Endodermal cell (in vitro differentiated cells): Measurements from ENCODE around the gene S100PBP. TPM values are rescaled to one million over a fixed set of nuclear protein-coding genes. Genes with fewer than 3 reads are reported as not detected.

Source experiments
- DNase-seq: peaks from one replicate; pipeline ENCODE4 v3.0.0-alpha.2; 2017
- H3K27ac ChIP-seq: 2 replicates; pipeline ENCODE4 v1.5.1; 2013; ENCODE audit warnings: mild to moderate bottlenecking, low read depth, low read length, moderate library complexity
- H3K27me3 ChIP-seq: 2 replicates; pipeline ENCODE4 v1.6.1; 2013; ENCODE audit warnings: mild to moderate bottlenecking, low read length, moderate library complexity; ENCODE audit not compliant: insufficient read depth, control insufficient read depth, poor library complexity, severe bottlenecking
- H3K36me3 ChIP-seq: 2 replicates; pipeline ENCODE4 v1.7.0; 2013; ENCODE audit warnings: mild to moderate bottlenecking, low read length, moderate library complexity; ENCODE audit not compliant: control insufficient read depth, insufficient read depth
- H3K4me1 ChIP-seq: one replicate; pipeline ENCODE4 v1.7.0; 2013; ENCODE audit warnings: low read length; ENCODE audit not compliant: control insufficient read depth, insufficient read depth
- H3K4me3 ChIP-seq: 2 replicates; pipeline ENCODE4 v1.5.1; 2013; ENCODE audit warnings: mild to moderate bottlenecking, low read length, moderate library complexity
- H3K9ac ChIP-seq: 2 replicates; pipeline ENCODE4 v1.6.1; 2013; ENCODE audit warnings: mild to moderate bottlenecking, low read length, moderate library complexity; ENCODE audit not compliant: poor library complexity, severe bottlenecking; ENCODE audit errors: extremely low read depth
- H3K9me3 ChIP-seq: 2 replicates; pipeline ENCODE4 v1.6.1; 2013; ENCODE audit warnings: mild to moderate bottlenecking, low read length, moderate library complexity; ENCODE audit not compliant: control insufficient read depth
- H3K27ac Mint-ChIP-seq: 2 replicates; pipeline ENCODE4 v1.8.0; 2020; ENCODE audit warnings: mixed read lengths
- H3K27me3 Mint-ChIP-seq: 2 replicates; pipeline ENCODE4 v1.8.0; 2021; ENCODE audit warnings: mild to moderate bottlenecking, mixed read lengths; ENCODE audit not compliant: insufficient read depth
- H3K36me3 Mint-ChIP-seq: 2 replicates; pipeline ENCODE4 v1.8.0; 2020; ENCODE audit warnings: low read depth, mixed read lengths
- H3K4me1 Mint-ChIP-seq: 2 replicates; pipeline ENCODE4 v1.8.0; 2020; ENCODE audit warnings: mixed read lengths
- H3K4me3 Mint-ChIP-seq: 2 replicates; pipeline ENCODE4 v1.8.0; 2020; ENCODE audit warnings: mild to moderate bottlenecking, moderate library complexity, mixed read lengths
- H3K9me3 Mint-ChIP-seq: 2 replicates; pipeline ENCODE4 v1.8.0; 2020; ENCODE audit warnings: mild to moderate bottlenecking, mixed read lengths
- CTCF ChIP-seq: fragments of 200-600 bp; sonication (generic); conservative IDR thresholded peaks from 2 replicates; pipeline ENCODE4 v1.5.0; 2021; ENCODE audit warnings: antibody characterized with exemption, mild to moderate bottlenecking
- WGBS, 2 experiments: methylation state at CpG; one replicate each; pipeline versions ENCODE4 v1.1.5 to v1.1.7; 2013; ENCODE audit warnings: missing lambda C conversion rate in 2 of 2, mixed read lengths in 1 of 2; ENCODE audit not compliant: insufficient coverage in 1 of 2, insufficient read length in 1 of 2; 5-methylcytosine and 5-hydroxymethylcytosine counted together
- total RNA-seq, 2 donors: library from RNA; stranded (reverse); fragmentation: NEBNext Ultra II Directional in 1 of 2; extraction: Animal tissue kit (Norgen Biotek cat#: 25700) in 1 of 2; gene quantifications; 2 replicates in 1 of 2; 3 replicates in 1 of 2; pipeline ENCODE4 v1.2.1, GENCODE V29; 2021

Gene S100PBP
- total RNA-seq, 2 donors from 2014 or later = 91.4 to 112 TPM

- Mint-ChIP-seq H3K36me3 (peaks cover 37% of the 10 kb centered on the region), H3K9me3 (peaks cover 2% of the 10 kb centered on the region), H3K27ac (peak overlapping the region; percentile 98), H3K4me3 (peak overlapping the region; percentile 93), H3K4me1 (peaks cover 28% of the 10 kb centered on the region), H3K27me3 (no peaks in the 10 kb centered on the region)
- Histone ChIP-seq H3K4me1 (peaks cover 7% of the 10 kb centered on the region), H3K27ac (peak overlapping the region; percentile 91), H3K36me3 (peaks cover 34% of the 10 kb centered on the region), H3K27me3 (no peaks in the 10 kb centered on the region), H3K9ac (peak overlapping the region; percentile 96), H3K4me3 (peak overlapping the region; percentile 100), H3K9me3 (peaks cover 8% of the 10 kb centered on the region)
- WGBS, 2 experiments = 0% methylated on average over 5 to 14 of the region's 15 CpGs
- DNase-seq = no peak
- no peak for TF ChIP-seq CTCF
Measured at GRCh38 chr1:32816676-32817158, 736 bp upstream of the S100PBP start.

GRCh38 chr1:32817815-32818786, 648 bp downstream of the S100PBP start:
- peak overlapping the region; percentile 94 for H3K27ac ChIP-seq
- no peak for TF ChIP-seq CTCF
- peak overlapping the region; percentile 98 for H3K27ac Mint-ChIP-seq
- no peaks in the 10 kb centered on the region for H3K27me3 Mint-ChIP-seq
- no peaks in the 10 kb centered on the region for H3K27me3 ChIP-seq
- H3K36me3 ChIP-seq = peaks cover 32% of the 10 kb centered on the region
- DNase-seq = peak; percentile 92
- H3K9me3 Mint-ChIP-seq = peaks cover 2% of the 10 kb centered on the region
- 2% methylated on average over 10 to 51 of the region's 51 CpGs for WGBS, 2 experiments
- H3K9ac ChIP-seq = peak overlapping the region; percentile 81
- peaks cover 3% of the 10 kb centered on the region for H3K4me1 ChIP-seq
- peak overlapping the region; percentile 100 for H3K4me3 ChIP-seq
- peaks cover 33% of the 10 kb centered on the region for H3K36me3 Mint-ChIP-seq
- peak overlapping the region; percentile 93 for H3K4me3 Mint-ChIP-seq
- peaks cover 8% of the 10 kb centered on the region for H3K9me3 ChIP-seq
- H3K4me1 Mint-ChIP-seq = peaks cover 24% of the 10 kb centered on the region

GRCh38 chr1:32818804-32819541, 1.5 kb downstream of the S100PBP start:
- Histone ChIP-seq H3K9ac (peak overlapping the region; percentile 81), H3K27ac (no peak overlapping the region), H3K4me1 (peaks cover 3% of the 10 kb centered on the region), H3K36me3 (peaks cover 30% of the 10 kb centered on the region), H3K27me3 (no peaks in the 10 kb centered on the region), H3K9me3 (peaks cover 6% of the 10 kb centered on the region), H3K4me3 (peak overlapping the region; percentile 100)
- TF ChIP-seq CTCF = no peak
- Mint-ChIP-seq H3K36me3 (peaks cover 29% of the 10 kb centered on the region), H3K4me3 (peak overlapping the region; percentile 93), H3K27ac (peak overlapping the region; percentile 98), H3K27me3 (no peaks in the 10 kb centered on the region), H3K9me3 (no peaks in the 10 kb centered on the region), H3K4me1 (peaks cover 19% of the 10 kb centered on the region)
- 78 to 86% methylated on average over 7 to 11 of the region's 11 CpGs for WGBS, 2 experiments
- DNase-seq = no peak
